ENCODE results near the gene MEIS2.

MEIS2 gene

GRCh38 chr15:37125143-37125542 lies 24.8 kb upstream of the MEIS2 start:
- no peaks in the 10 kb centered on the region for H3K9me3 Mint-ChIP-seq
- DNase-seq (ENCODE audit: low spot score in 2 of 2), result no peak
- no peaks in the 10 kb centered on the region for H3K36me3 Mint-ChIP-seq
- no peak overlapping the region for H3K4me3 Mint-ChIP-seq
- ATAC-seq, result no peak
- H3K27ac Mint-ChIP-seq, result no peak overlapping the region
- no peaks in the 10 kb centered on the region for H3K4me1 Mint-ChIP-seq

GRCh38 chr15:37124331-37124730 lies 24.0 kb upstream of the MEIS2 start:
- Mint-ChIP-seq H3K9me3 (no peaks in the 10 kb centered on the region), H3K27ac (no peak overlapping the region), H3K4me1 (no peaks in the 10 kb centered on the region), H3K36me3 (no peaks in the 10 kb centered on the region), H3K4me3 (no peak overlapping the region)
- ATAC-seq (no peak), DNase-seq (ENCODE audit: low spot score in 2 of 2) (no peak)

DNA sequence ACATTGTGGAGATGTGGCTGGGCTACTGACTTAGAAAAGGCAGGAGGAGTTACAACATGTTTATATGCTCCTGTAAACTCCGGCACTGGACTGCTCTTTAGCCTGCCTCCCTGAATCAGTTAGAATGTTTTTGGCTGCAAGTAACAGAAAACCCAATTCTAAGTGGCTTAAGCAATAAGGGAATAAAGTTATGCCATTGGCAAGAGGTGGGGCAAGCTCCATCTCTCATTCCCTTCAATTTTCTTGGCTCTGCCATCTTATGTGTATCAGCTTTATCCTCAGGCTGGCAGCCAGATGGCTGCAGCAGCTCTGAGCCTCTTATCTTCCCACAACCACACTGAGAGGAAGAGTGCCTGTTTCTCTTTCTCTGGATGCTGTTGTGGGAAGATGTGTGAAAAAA lies 22.4 kb upstream of the MEIS2 start:
- H3K4me1 Mint-ChIP-seq, result no peaks in the 10 kb centered on the region
- H3K36me3 Mint-ChIP-seq, result no peaks in the 10 kb centered on the region
- no peak overlapping the region for H3K4me3 Mint-ChIP-seq
- H3K27ac Mint-ChIP-seq, result no peak overlapping the region
- no peaks in the 10 kb centered on the region for H3K9me3 Mint-ChIP-seq
- no peak for DNase-seq (ENCODE audit: low spot score in 2 of 2)
- ATAC-seq, result no peak

DNA sequence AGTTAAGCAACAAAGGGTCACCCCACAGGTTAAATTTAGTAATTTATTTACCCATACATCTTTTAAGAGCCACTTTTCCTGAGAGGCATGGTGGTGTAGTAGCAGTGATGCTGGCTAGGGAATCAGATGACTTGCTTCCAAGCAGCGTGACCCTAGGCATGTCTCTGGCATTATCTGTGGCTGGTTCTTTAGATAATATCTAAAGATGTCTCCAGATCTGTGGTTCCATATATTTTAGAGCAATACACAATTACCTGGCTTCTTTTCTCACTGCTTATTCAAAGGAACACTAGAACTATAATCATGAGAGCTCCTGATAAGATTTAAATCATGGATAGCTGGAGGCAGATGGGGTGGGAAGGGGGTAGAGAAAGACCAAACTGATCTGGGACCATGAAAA lies 21.1 kb upstream of the MEIS2 start:
- ATAC-seq (no peak), DNase-seq (ENCODE audit: low spot score in 2 of 2) (no peak)
- Mint-ChIP-seq H3K27ac (no peak overlapping the region), H3K9me3 (no peaks in the 10 kb centered on the region), H3K36me3 (no peaks in the 10 kb centered on the region), H3K4me1 (no peaks in the 10 kb centered on the region), H3K4me3 (no peak overlapping the region)

- no peak for ATAC-seq
- H3K27ac Mint-ChIP-seq, result no peak overlapping the region
- no peaks in the 10 kb centered on the region for H3K36me3 Mint-ChIP-seq
- no peak for DNase-seq (ENCODE audit: low spot score in 2 of 2)
- no peak overlapping the region for H3K4me3 Mint-ChIP-seq
- no peaks in the 10 kb centered on the region for H3K4me1 Mint-ChIP-seq
- no peaks in the 10 kb centered on the region for H3K9me3 Mint-ChIP-seq
These were observed 16.7 kb upstream of the MEIS2 start for GRCh38 chr15:37117030-37117429.

DNA sequence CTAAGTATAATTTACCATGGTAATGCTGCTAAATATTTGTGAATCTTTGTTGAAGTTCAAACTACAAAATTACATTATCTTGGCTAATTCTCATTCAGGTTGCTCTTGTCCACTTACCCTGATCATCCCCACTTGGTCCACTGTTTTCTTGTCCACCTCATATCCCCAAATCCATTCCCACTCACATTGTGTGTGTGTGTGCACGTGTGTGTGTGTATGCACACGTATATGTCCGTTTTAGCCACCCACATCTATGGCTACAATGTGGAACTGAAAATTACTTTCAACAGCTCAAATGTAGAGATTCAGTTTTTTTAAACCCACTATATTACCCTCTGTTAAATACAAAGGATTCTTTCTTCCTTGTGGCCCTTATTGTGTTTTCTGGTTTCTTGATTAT lies 15.2 kb upstream of the MEIS2 start:
- no peak for ATAC-seq

DNA sequence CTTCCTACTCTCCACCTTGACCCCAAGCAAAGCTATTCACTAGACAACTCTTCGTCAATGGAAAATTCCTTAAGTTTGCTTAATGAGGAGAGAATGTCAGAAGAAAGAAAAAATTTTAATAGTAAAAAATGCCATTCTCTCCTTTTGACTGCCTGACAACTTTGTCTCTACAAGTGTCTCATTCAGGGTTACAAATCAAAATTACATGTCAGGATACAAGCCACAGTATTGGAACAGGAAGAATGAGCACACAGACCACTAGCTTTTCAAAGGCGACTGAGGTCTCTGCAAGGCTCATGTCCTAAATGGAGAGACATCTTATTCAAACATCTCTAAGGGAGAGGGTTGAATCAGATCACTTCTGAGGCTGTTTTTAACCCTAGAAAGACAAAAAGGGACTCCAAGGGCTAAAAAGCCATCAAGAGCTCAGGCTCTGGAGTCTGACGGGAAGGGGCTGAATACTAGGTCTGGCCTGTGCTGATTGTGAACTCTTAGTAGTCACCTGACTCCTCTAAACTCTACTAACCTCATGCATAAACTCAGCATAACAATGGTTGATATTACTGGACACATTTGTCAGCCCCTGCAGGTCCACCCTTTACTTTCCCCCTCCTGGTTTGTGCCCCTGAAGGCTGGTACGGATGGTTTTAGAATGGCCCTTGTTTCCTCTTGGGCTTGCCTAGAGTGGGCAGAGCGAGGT lies 12.8 kb upstream of the MEIS2 start:
- Mint-ChIP-seq H3K27ac (no peak overlapping the region), H3K9me3 (no peaks in the 10 kb centered on the region), H3K4me1 (no peaks in the 10 kb centered on the region), H3K36me3 (peaks cover 9% of the 10 kb centered on the region), H3K4me3 (no peak overlapping the region)
- no peak for DNase-seq (ENCODE audit: low spot score in 2 of 2)
- no peak for ATAC-seq

More for the DNA sequence above, 15.2 kb upstream of the MEIS2 start:
- Mint-ChIP-seq H3K4me3 (no peak overlapping the region), H3K27ac (no peak overlapping the region), H3K4me1 (no peaks in the 10 kb centered on the region), H3K36me3 (peaks cover 5% of the 10 kb centered on the region), H3K9me3 (no peaks in the 10 kb centered on the region)
- DNase-seq (ENCODE audit: low spot score in 2 of 2), result no peak

DNA sequence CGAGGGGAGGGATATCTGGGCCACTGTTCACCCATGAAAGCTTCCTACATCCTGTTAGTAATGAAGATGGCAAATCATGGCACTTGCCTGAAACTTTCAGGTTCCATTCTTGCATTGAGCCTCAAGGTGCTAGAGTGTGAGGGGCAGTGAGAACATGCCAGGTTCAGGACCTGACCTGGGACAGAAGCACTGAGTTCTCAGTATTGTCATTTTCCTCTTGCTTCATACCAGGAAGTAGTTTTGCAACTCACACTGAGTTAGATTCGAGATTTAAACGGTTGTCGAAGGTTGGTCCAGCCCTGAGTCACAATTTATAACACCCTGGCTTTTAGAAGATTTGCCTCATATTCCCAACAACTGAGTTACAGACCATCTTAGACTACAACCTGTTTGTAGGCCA lies 11.8 kb upstream of the MEIS2 start:
- H3K4me1 Mint-ChIP-seq, result peaks cover 4% of the 10 kb centered on the region
- ATAC-seq, result no peak
- no peak for DNase-seq (ENCODE audit: low spot score in 2 of 2)
- no peak overlapping the region for H3K27ac Mint-ChIP-seq
- H3K36me3 Mint-ChIP-seq, result peaks cover 9% of the 10 kb centered on the region
- no peak overlapping the region for H3K4me3 Mint-ChIP-seq
- H3K9me3 Mint-ChIP-seq, result peaks cover 3% of the 10 kb centered on the region

- Mint-ChIP-seq H3K9me3 (peaks cover 6% of the 10 kb centered on the region), H3K4me3 (no peak overlapping the region), H3K27ac (no peak overlapping the region), H3K36me3 (peaks cover 9% of the 10 kb centered on the region), H3K4me1 (peaks cover 9% of the 10 kb centered on the region)
- DNase-seq (ENCODE audit: low spot score in 2 of 2), result no peak
- no peak for ATAC-seq
These were observed 11.0 kb upstream of the MEIS2 start for GRCh38 chr15:37111427-37111717.

GRCh38 chr15:37109872-37110572 lies 9.7 kb upstream of the MEIS2 start:
- H3K4me3 Mint-ChIP-seq, result no peak overlapping the region
- no peak for DNase-seq (ENCODE audit: low spot score in 2 of 2)
- no peak for ATAC-seq
- H3K4me1 Mint-ChIP-seq, result peaks cover 9% of the 10 kb centered on the region
- H3K27ac Mint-ChIP-seq, result no peak overlapping the region
- peaks cover 9% of the 10 kb centered on the region for H3K36me3 Mint-ChIP-seq
- H3K9me3 Mint-ChIP-seq, result peaks cover 6% of the 10 kb centered on the region

- no peak overlapping the region for H3K4me3 Mint-ChIP-seq
- peaks cover 9% of the 10 kb centered on the region for H3K4me1 Mint-ChIP-seq
- H3K27ac Mint-ChIP-seq, result no peak overlapping the region
- ATAC-seq, result no peak
- peaks cover 6% of the 10 kb centered on the region for H3K9me3 Mint-ChIP-seq
- H3K36me3 Mint-ChIP-seq, result peaks cover 9% of the 10 kb centered on the region
- no peak for DNase-seq (ENCODE audit: low spot score in 2 of 2)
These were observed 9.0 kb upstream of the MEIS2 start for GRCh38 chr15:37109168-37109871.

DNA sequence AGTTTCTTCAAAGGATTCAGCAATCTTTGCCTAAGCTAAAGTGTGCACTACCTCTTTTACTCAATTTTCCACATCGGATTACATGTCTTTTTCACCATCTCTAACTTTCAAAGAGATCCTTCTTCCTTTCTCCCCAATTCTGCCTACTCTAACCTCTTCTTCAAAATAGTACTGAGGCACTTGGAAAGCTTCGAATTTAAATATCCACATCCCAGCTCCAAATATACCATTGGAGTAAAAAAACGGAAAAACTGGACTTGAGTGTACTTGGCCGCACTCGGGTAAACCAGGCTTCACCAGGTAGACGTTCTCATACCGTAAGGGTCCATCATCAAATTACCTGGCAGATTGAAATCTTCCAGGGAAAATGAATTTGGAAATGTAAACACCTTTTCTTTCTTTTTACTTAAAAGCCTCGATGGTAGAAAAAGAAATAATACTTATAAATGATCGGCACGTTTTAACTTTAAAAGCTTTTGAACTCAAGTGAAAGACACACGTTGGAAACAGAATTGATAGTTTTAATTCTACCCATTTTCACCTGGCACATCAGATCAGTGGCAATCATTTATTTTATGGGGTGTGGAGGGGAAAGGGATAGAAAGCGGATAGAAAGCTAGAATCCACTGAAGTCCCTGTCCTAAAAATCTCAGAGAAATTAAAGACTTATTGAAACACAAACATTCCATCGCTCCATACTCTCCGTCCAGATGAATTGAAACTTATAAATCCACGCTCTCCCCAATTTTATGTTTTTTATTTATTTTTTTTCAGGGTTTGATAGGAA lies 8.2 kb upstream of the MEIS2 start:
- DNase-seq (ENCODE audit: low spot score in 2 of 2), result no peak
- ATAC-seq, result no peak
- Mint-ChIP-seq H3K36me3 (peaks cover 9% of the 10 kb centered on the region), H3K27ac (no peak overlapping the region), H3K9me3 (peaks cover 6% of the 10 kb centered on the region), H3K4me1 (peaks cover 9% of the 10 kb centered on the region), H3K4me3 (no peak overlapping the region)

DNA sequence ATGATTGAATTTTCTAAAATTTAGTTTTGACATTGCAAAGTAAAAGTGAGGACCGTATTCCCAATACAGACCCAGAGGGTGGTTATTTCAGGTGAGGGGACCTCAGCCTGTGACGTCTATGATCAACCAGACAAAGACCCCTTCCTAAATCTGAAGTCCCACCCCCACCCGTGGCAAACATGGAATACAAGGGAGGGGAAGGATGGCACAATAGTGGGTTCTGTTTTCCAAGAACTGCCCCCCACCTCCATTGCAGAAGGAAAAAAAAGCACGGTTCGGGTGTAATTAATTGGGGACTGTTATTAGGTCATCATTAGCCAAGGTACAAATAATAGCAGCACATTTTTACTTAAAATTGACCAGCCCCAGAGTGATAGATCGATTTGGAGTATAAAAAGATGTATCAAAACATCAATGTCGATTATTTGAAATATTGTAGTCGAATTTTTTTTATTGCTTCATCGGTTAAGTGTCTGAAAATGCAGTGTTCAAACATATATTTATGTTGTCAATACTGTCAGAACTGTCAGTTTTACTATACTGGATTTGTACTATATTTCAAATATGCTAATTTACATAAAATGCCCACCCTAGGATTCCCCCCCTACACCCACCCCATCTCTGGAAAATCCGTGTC lies 7.5 kb upstream of the MEIS2 start:
- Mint-ChIP-seq H3K9me3 (peaks cover 6% of the 10 kb centered on the region), H3K4me1 (peaks cover 9% of the 10 kb centered on the region), H3K27ac (no peak overlapping the region), H3K4me3 (no peak overlapping the region), H3K36me3 (peaks cover 9% of the 10 kb centered on the region)
- no peak for ATAC-seq
- DNase-seq (ENCODE audit: low spot score in 2 of 2), result no peak

DNA sequence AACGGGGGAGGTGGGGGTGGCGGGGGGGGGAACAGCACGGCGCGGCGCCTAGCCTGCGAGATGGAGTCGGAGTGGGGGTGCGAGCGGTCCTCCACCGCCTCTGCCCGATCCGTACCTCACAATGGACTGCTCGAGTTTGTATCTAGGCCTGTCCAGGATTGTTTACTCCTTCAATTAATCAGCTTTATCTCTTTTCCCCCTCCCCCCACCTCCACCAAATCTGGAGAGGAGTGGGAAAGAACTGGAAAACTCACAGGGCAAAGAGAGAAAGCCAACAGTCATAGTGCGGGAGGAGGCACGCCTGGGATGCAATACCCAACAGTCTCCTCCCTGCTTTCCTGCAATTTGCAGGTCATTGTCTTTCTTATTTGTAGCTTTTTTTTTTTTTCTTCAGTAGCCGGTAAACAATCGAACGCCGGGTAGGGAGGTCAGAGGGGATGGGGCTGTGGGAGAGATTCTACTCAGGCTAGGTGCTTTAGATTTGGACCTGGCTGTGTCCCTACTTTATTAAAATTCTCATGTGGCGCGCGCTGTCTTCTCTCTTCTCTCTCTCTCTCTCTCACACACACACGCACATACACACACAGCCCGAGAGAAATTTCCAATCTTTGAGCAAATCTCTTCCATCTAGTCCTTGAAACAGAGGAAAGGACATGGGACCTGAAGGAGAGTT lies 6.9 kb upstream of the MEIS2 start:
- ATAC-seq (no peak), DNase-seq (ENCODE audit: low spot score in 2 of 2) (no peak)
- no peak overlapping the region for H3K27ac Mint-ChIP-seq
- peaks cover 15% of the 10 kb centered on the region for H3K4me1 Mint-ChIP-seq
- no peak overlapping the region for H3K4me3 Mint-ChIP-seq
- peaks cover 6% of the 10 kb centered on the region for H3K9me3 Mint-ChIP-seq
- peaks cover 9% of the 10 kb centered on the region for H3K36me3 Mint-ChIP-seq

Data from stimulated activated effector memory CD8-positive, alpha-beta T cell treated with anti-CD3 and anti-CD28 coated beads, Interleukin-12 subunit alpha, Interleukin-12 subunit beta, amount 100 ng/mL, for 72 hours (primary cell).